PC-9 (cell line): ENCODE data around the gene DAPK2.

Experiments
- CTCF ChIP-seq: fragments of 200-600 bp; sonication (generic); conservative IDR thresholded peaks from 2 replicates; pipeline ENCODE4 v1.6.1; 2017; ENCODE audit warnings: mixed run types, antibody characterized with exemption, mild to moderate bottlenecking, moderate library complexity
- EZH2 ChIP-seq: fragments of 200-600 bp; sonication (generic); IDR thresholded peaks from 2 replicates; pipeline ENCODE4 v1.8.0; 2017; ENCODE audit warnings: antibody characterized with exemption, low read depth

- TF ChIP-seq CTCF, result no peak
- TF ChIP-seq EZH2, result no peak
Measured at GRCh38 chr15:63872759-63873510, 173.3 kb downstream of the DAPK2 start.
